ENCODE data around the gene TIAM1. TPM values are rescaled to one million over a fixed set of nuclear protein-coding genes. Genes with fewer than 3 reads are reported as not detected.

The TIAM1 gene
- total RNA-seq, 1 experiment from 2014 or later = 3.7 TPM

GRCh38 chr21:31201548-31201947 is 142.5 kb downstream of the TIAM1 start:
- H3K36me3 ChIP-seq (ENCODE audit: control insufficient read depth, insufficient read depth, low read length) = no peaks in the 10 kb centered on the region
- DNase-seq (ENCODE audit: low read depth, low spot score) (no peak), ATAC-seq (no peak)
- no peak overlapping the region for H3K27ac ChIP-seq (ENCODE audit: low read length)
- H3K4me3 ChIP-seq (ENCODE audit: low read depth in 2 of 2, low read length in 2 of 2) = no peak overlapping the region
- POLR2A ChIA-PET = no interaction called here
- in situ Hi-C loops (cut with HindIII; ENCODE audit: low pct_unique_long_range_greater_than_20kb, low sequenced_read_pairs) (no loop called here), intact Hi-C loops (cut with micrococcal nuclease; ENCODE audit: unreplicated experiment) (loop anchor here (10.0 kb wide), 1 partner anchor 133 kb away; no protein-coding TSS in a partner anchor)
- no peaks in the 10 kb centered on the region; the same call in 1 of the 2 replicates for H3K4me1 ChIP-seq (ENCODE audit: control insufficient read depth, insufficient read depth, low read length)
- no peaks in the 10 kb centered on the region; the same call in 1 of the 2 replicates for H3K27me3 ChIP-seq (ENCODE audit: control insufficient read depth, insufficient read depth, low read length)
- BruUV-seq (replicated peaks) = no TSS peak
- H3K9me3 ChIP-seq (ENCODE audit: control insufficient read depth, insufficient read depth, low read depth, low read length) = no peaks in the 10 kb centered on the region
- CTCF ChIA-PET = no interaction called here
- TF ChIP-seq CTCF (IDR thresholded peaks at IDR 0.05) (no peak), REST (IDR thresholded peaks at IDR 0.05; ENCODE audit: insufficient read depth in 1 of 2, low read depth in 2 of 2, low read length in 1 of 2) (no peak), TCF7L2 (IDR thresholded peaks at IDR 0.05; ENCODE audit: low read depth, low read length) (no peak), SIN3A (IDR thresholded peaks at IDR 0.05; ENCODE audit: borderline replicate concordance, insufficient read depth, low read depth, low read length) (no peak), POLR2AphosphoS5 (IDR thresholded peaks at IDR 0.05; ENCODE audit: low read depth, low read length) (no peak)

- intact Hi-C loops (cut with micrococcal nuclease; ENCODE audit: unreplicated experiment) (loop anchor here (10.0 kb wide), 1 partner anchor 134 kb away; no protein-coding TSS in a partner anchor), in situ Hi-C loops (cut with HindIII; ENCODE audit: low pct_unique_long_range_greater_than_20kb, low sequenced_read_pairs) (no loop called here)
- ChIA-PET CTCF (no interaction called here), POLR2A (no interaction called here)
- TF ChIP-seq REST (IDR thresholded peaks at IDR 0.05; ENCODE audit: insufficient read depth in 1 of 2, low read depth in 2 of 2, low read length in 1 of 2) = no peak
- no peak for TF ChIP-seq CTCF (IDR thresholded peaks at IDR 0.05)
- no peak for TF ChIP-seq TCF7L2 (IDR thresholded peaks at IDR 0.05; ENCODE audit: low read depth, low read length)
- TF ChIP-seq POLR2AphosphoS5 (IDR thresholded peaks at IDR 0.05; ENCODE audit: low read depth, low read length) = no peak
- TF ChIP-seq SIN3A (IDR thresholded peaks at IDR 0.05; ENCODE audit: borderline replicate concordance, insufficient read depth, low read depth, low read length) = no peak
- H3K36me3 ChIP-seq (ENCODE audit: control insufficient read depth, insufficient read depth, low read length) = no peaks in the 10 kb centered on the region
- H3K4me3 ChIP-seq (ENCODE audit: low read depth in 2 of 2, low read length in 2 of 2) = no peak overlapping the region
- no peak overlapping the region for H3K27ac ChIP-seq (ENCODE audit: low read length)
- H3K9me3 ChIP-seq (ENCODE audit: control insufficient read depth, insufficient read depth, low read depth, low read length) = no peaks in the 10 kb centered on the region
- no peaks in the 10 kb centered on the region; the same call in 1 of the 2 replicates for H3K27me3 ChIP-seq (ENCODE audit: control insufficient read depth, insufficient read depth, low read length)
- no peak for DNase-seq (ENCODE audit: low read depth, low spot score)
- no peaks in the 10 kb centered on the region; the same call in 1 of the 2 replicates for H3K4me1 ChIP-seq (ENCODE audit: control insufficient read depth, insufficient read depth, low read length)
- no TSS peak for BruUV-seq (replicated peaks)
- ATAC-seq = no peak
Observed at GRCh38 chr21:31201144-31201543, 142.9 kb downstream of the TIAM1 start.
